Astrocyte (in vitro differentiated cells and primary cell): ENCODE results near the gene NIT2. TPM values are rescaled to one million over a fixed set of nuclear protein-coding genes. Genes with fewer than 3 reads are reported as not detected.

Experiments
- DNase-seq: peaks from one replicate; pipeline ENCODE4 v3.0.0-alpha.2; 2010; ENCODE audit warnings: low read depth
- FAIRE-seq: peaks from 2 replicates; lab custom pipeline; 2011; peaks lifted over from hg19 to GRCh38; lab: Jason Lieb, UNC
- H2AFZ ChIP-seq: 2 replicates; pipeline ENCODE4 v1.6.0; 2012; ENCODE audit warnings: low read depth, low read length, inconsistent platforms
- H3K27ac ChIP-seq: 2 replicates; pipeline ENCODE4 v1.5.1; 2011; ENCODE audit warnings: low read depth, low read length, inconsistent platforms
- H3K27me3 ChIP-seq: 2 replicates; pipeline ENCODE4 v1.6.0; 2011; ENCODE audit warnings: low read length, inconsistent platforms; ENCODE audit not compliant: insufficient read depth
- H3K36me3 ChIP-seq: 2 replicates; pipeline ENCODE4 v1.5.1; 2011; ENCODE audit warnings: low read length, inconsistent platforms; ENCODE audit not compliant: insufficient read depth
- H3K4me1 ChIP-seq: 2 replicates; pipeline ENCODE4 v1.5.1; 2011; ENCODE audit warnings: low read length, inconsistent platforms; ENCODE audit not compliant: insufficient read depth
- H3K4me2 ChIP-seq: 2 replicates; pipeline ENCODE4 v1.6.0; 2012; ENCODE audit warnings: low read length, inconsistent platforms
- H3K4me3 ChIP-seq: 2 replicates; pipeline ENCODE4 v1.5.1; 2011; ENCODE audit warnings: low read depth, mild to moderate bottlenecking, low read length, inconsistent platforms; ENCODE audit not compliant: insufficient read depth
- H3K79me2 ChIP-seq: 2 replicates; pipeline ENCODE4 v1.6.0; 2012; ENCODE audit warnings: mild to moderate bottlenecking, low read length, inconsistent platforms; ENCODE audit not compliant: insufficient read depth
- H3K9ac ChIP-seq: 2 replicates; pipeline ENCODE4 v1.6.0; 2012; ENCODE audit warnings: mild to moderate bottlenecking, low read length, inconsistent platforms
- H3K9me3 ChIP-seq: 2 replicates; pipeline ENCODE4 v1.5.1; 2012; ENCODE audit warnings: low read depth, mild to moderate bottlenecking, low read length, inconsistent platforms; ENCODE audit not compliant: insufficient read depth
- H4K20me1 ChIP-seq: 2 replicates; pipeline ENCODE4 v1.6.0; 2012; ENCODE audit warnings: low read length, inconsistent platforms; ENCODE audit not compliant: insufficient read depth
- H3K27ac Mint-ChIP-seq: one replicate; pipeline ENCODE4 v1.8.0; 2021; ENCODE audit warnings: mild to moderate bottlenecking, mixed read lengths; ENCODE audit not compliant: unreplicated experiment
- H3K27me3 Mint-ChIP-seq: one replicate; pipeline ENCODE4 v1.8.0; 2021; ENCODE audit warnings: low read depth, mixed read lengths; ENCODE audit not compliant: unreplicated experiment
- H3K36me3 Mint-ChIP-seq: one replicate; pipeline ENCODE4 v1.8.0; 2021; ENCODE audit warnings: low read depth, mixed read lengths; ENCODE audit not compliant: unreplicated experiment
- H3K4me1 Mint-ChIP-seq: one replicate; pipeline ENCODE4 v1.8.0; 2021; ENCODE audit warnings: low read depth, mixed read lengths; ENCODE audit not compliant: unreplicated experiment
- H3K4me3 Mint-ChIP-seq: one replicate; pipeline ENCODE4 v1.8.0; 2021; ENCODE audit warnings: mild to moderate bottlenecking, moderate library complexity, mixed read lengths; ENCODE audit not compliant: unreplicated experiment
- H3K9me3 Mint-ChIP-seq: one replicate; pipeline ENCODE4 v1.8.0; 2021; ENCODE audit warnings: mild to moderate bottlenecking, mixed read lengths; ENCODE audit not compliant: unreplicated experiment
- CTCF ChIP-seq: IDR thresholded peaks from 2 replicates; pipeline ENCODE4 v1.5.1; 2011; ENCODE audit warnings: low read depth, mild to moderate bottlenecking, inconsistent platforms, low read length, moderate library complexity; ENCODE audit not compliant: insufficient read depth
- EZH2 ChIP-seq: IDR thresholded peaks from 2 replicates; pipeline ENCODE4 v1.6.1; 2012; ENCODE audit warnings: mild to moderate bottlenecking, low read length, inconsistent platforms; ENCODE audit not compliant: insufficient read depth
- total RNA-seq: library from RNA; stranded (reverse); gene quantifications from 2 replicates; pipeline ENCODE4 v1.2.1, GENCODE V29; 2021

Gene NIT2
- total RNA-seq, 1 donor from 2014 or later = 47.7 TPM

GRCh38 chr3:100360757-100361496 lies 26.4 kb downstream of the NIT2 start:
- peak overlapping the region; percentile 53 for H3K27ac Mint-ChIP-seq
- Histone ChIP-seq H2AFZ (no peak overlapping the region), H3K79me2 (no peaks in the 10 kb centered on the region), H3K4me1 (no peaks in the 10 kb centered on the region), H3K27ac (no peak overlapping the region), H3K4me2 (no peak overlapping the region), H3K36me3 (peaks cover 41% of the 10 kb centered on the region), H3K4me3 (no peak overlapping the region), H3K27me3 (no peaks in the 10 kb centered on the region), H4K20me1 (no peaks in the 10 kb centered on the region), H3K9ac (no peak overlapping the region), H3K9me3 (no peaks in the 10 kb centered on the region)
- no peaks in the 10 kb centered on the region for H3K27me3 Mint-ChIP-seq
- no peak overlapping the region for H3K4me3 Mint-ChIP-seq
- H3K9me3 Mint-ChIP-seq = peaks cover 3% of the 10 kb centered on the region
- peaks cover 26% of the 10 kb centered on the region for H3K36me3 Mint-ChIP-seq
- no peak for FAIRE-seq
- H3K4me1 Mint-ChIP-seq = no peaks in the 10 kb centered on the region
- TF ChIP-seq CTCF (no peak), EZH2 (no peak)
- no peak for DNase-seq

GRCh38 chr3:100361897-100362296 lies 27.3 kb downstream of the NIT2 start:
- no peaks in the 10 kb centered on the region for H3K27me3 ChIP-seq
- FAIRE-seq = no peak

More at GRCh38 chr3:100361897-100362296, 27.3 kb downstream of the NIT2 start:
- Mint-ChIP-seq H3K36me3 (peaks cover 26% of the 10 kb centered on the region), H3K27me3 (no peaks in the 10 kb centered on the region), H3K27ac (no peak overlapping the region), H3K4me1 (no peaks in the 10 kb centered on the region), H3K4me3 (no peak overlapping the region), H3K9me3 (peaks cover 3% of the 10 kb centered on the region)
- H4K20me1 ChIP-seq = no peaks in the 10 kb centered on the region
- no peak overlapping the region for H2AFZ ChIP-seq
- no peaks in the 10 kb centered on the region for H3K9me3 ChIP-seq
- no peaks in the 10 kb centered on the region for H3K79me2 ChIP-seq
- H3K4me3 ChIP-seq = no peak overlapping the region
- no peak for TF ChIP-seq CTCF
- no peak for TF ChIP-seq EZH2
- no peaks in the 10 kb centered on the region for H3K4me1 ChIP-seq
- H3K27ac ChIP-seq = no peak overlapping the region
- no peak overlapping the region for H3K4me2 ChIP-seq
- no peak overlapping the region for H3K9ac ChIP-seq
- no peak for DNase-seq
- H3K36me3 ChIP-seq = peaks cover 44% of the 10 kb centered on the region
